K562 (cell line): ENCODE data around the gene RAD51AP1. TPM values are rescaled to one million over a fixed set of nuclear protein-coding genes. Genes with fewer than 3 reads are reported as not detected.

ENCODE experiments used
- CBFA2T3 ChIP-seq: fragments of 450-650 bp; IDR thresholded peaks from 2 replicates; pipeline ENCODE4 v1.6.1; 2017
- CEBPB ChIP-seq: fragments of 450-650 bp; IDR thresholded peaks from 2 replicates; pipeline ENCODE4 v1.6.1; 2016; ENCODE audit warnings: missing genetic modification characterization, missing compliant biosample characterization
- CXXC5 ChIP-seq: fragments of 250-450 bp; sonication (Bioruptor Pico); IDR thresholded peaks from 2 replicates; pipeline ENCODE4 v1.8.0; 2022; ENCODE audit warnings: inconsistent platforms, mild to moderate bottlenecking, moderate library complexity
- GTF2F1 ChIP-seq: IDR thresholded peaks from 2 replicates; pipeline ENCODE4 v1.6.1; 2011; ENCODE audit warnings: low read depth, low read length, improper control_type of control experiment
- HOXB6 ChIP-seq: fragments of 250-450 bp; sonication (Bioruptor Pico); IDR thresholded peaks from 2 replicates; pipeline ENCODE4 v1.5.1; 2022; ENCODE audit warnings: mild to moderate bottlenecking, borderline replicate concordance
- MXI1 ChIP-seq: IDR thresholded peaks from 2 replicates; pipeline ENCODE4 v1.6.1; 2011; ENCODE audit warnings: low read depth, mild to moderate bottlenecking, improper control_type of control experiment, low read length
- POLR3G ChIP-seq: IDR thresholded peaks from 2 replicates; pipeline ENCODE4 v1.6.1; 2011; ENCODE audit not compliant: insufficient read length, insufficient replicate concordance; ENCODE audit errors: extremely low read depth
- RHOXF2B ChIP-seq: fragments of 250-450 bp; sonication (Bioruptor Pico); conservative IDR thresholded peaks from 2 replicates; pipeline ENCODE4 v1.5.1; 2021
- SMARCA4 ChIP-seq: fragments of 450-650 bp; IDR thresholded peaks from 2 replicates; pipeline ENCODE4 v1.6.1; 2016
- SOX6 ChIP-seq: fragments of 450-650 bp; IDR thresholded peaks from 2 replicates; pipeline ENCODE4 v1.6.1; 2014; ENCODE audit warnings: mild to moderate bottlenecking
- ZBTB7A ChIP-seq: IDR thresholded peaks from 2 replicates; pipeline ENCODE4 v1.6.1; 2011; ENCODE audit warnings: low read depth, mild to moderate bottlenecking, low read length, moderate library complexity, borderline replicate concordance; ENCODE audit not compliant: control insufficient read depth
- ZNF586 ChIP-seq: fragments of 450-650 bp; formaldehyde crosslinking; conservative IDR thresholded peaks from 2 replicates; pipeline ENCODE4 v1.4.0; 2020; ENCODE audit warnings: mild to moderate bottlenecking, moderate library complexity
- polyA plus RNA-seq, 8 experiments: library from polyadenylated mRNA; depleted of rRNA in 4 of 8; stranded (reverse) in 5 of 8; unstranded in 3 of 8; fragments of >200 nt; fragmentation: Nextera tagmentation in 2 of 8; fragmentation: Illumina TruSeq in 1 of 8; extraction: Ambion mirVana in 2 of 8; extraction: Trizol in 1 of 8; gene quantifications; 2 replicates each; pipeline versions ENCODE4 v1.2.1 to v1.2.3, GENCODE V29; 2011 to 2014; ENCODE audit warnings: inconsistent platforms in 1 of 8, missing spikeins in 1 of 8
- total RNA-seq, 7 experiments: library from RNA; depleted of rRNA in 6 of 7; stranded (reverse); fragments of >200 nt in 6 of 7; fragmentation: Illumina TruSeq in 2 of 7; extraction: Trizol in 2 of 7; gene quantifications; 2 replicates each; pipeline versions ENCODE4 v1.2.1 to v1.2.3, GENCODE V29; 2011 to 2021; ENCODE audit warnings: low replicate concordance in 1 of 7
- TF ChIP-seq, protein P1 (sequence below), 2 experiments: IDR thresholded peaks; 2 replicates each; pipeline ENCODE4 v1.6.1; 2012; ENCODE audit warnings: improper control_type of control experiment in 2 of 2, low read depth in 2 of 2, low read length in 2 of 2, borderline replicate concordance in 1 of 2
- TF ChIP-seq, protein P2 (sequence below): fragments of 450-650 bp; IDR thresholded peaks from 2 replicates; pipeline ENCODE4 v1.6.1; 2014; ENCODE audit warnings: low read depth, mild to moderate bottlenecking, moderate library complexity, borderline replicate concordance
- TF ChIP-seq, protein P3 (sequence below): sonication (generic); formaldehyde crosslinking; IDR thresholded peaks from 2 replicates; pipeline ENCODE4 v1.8.0; 2022; ENCODE audit warnings: missing genetic modification reagents, mild to moderate bottlenecking, moderate library complexity, borderline replicate concordance
- TF ChIP-seq, protein P4 (sequence below): fragments of 250-450 bp; sonication (Bioruptor Pico); IDR thresholded peaks from 2 replicates; pipeline ENCODE4 v1.8.0; 2022; ENCODE audit warnings: inconsistent platforms
- TF ChIP-seq, protein P5 (sequence below), 3 experiments: fragments of 200-800 bp in 1 of 3; fragments of 250-450 bp in 1 of 3; fragments of 450-650 bp in 1 of 3; sonication (Bioruptor Pico) in 1 of 3; sonication (Bioruptor generic) in 1 of 3; formaldehyde crosslinking in 1 of 3; IDR thresholded peaks; 2 replicates each; pipeline versions ENCODE4 v1.6.1 to v1.8.0; 2016 to 2022; ENCODE audit warnings: mild to moderate bottlenecking in 2 of 3, missing genetic modification characterization in 2 of 3, missing compliant biosample characterization in 1 of 3, moderate library complexity in 1 of 3

Gene RAD51AP1
- total and polyA plus RNA-seq, 9 of the 15 experiments (the other 6 are each of a cell fraction or from before 2014, with no cell fraction given), result 43.8 to 111 (median 89.1) TPM

DNA sequence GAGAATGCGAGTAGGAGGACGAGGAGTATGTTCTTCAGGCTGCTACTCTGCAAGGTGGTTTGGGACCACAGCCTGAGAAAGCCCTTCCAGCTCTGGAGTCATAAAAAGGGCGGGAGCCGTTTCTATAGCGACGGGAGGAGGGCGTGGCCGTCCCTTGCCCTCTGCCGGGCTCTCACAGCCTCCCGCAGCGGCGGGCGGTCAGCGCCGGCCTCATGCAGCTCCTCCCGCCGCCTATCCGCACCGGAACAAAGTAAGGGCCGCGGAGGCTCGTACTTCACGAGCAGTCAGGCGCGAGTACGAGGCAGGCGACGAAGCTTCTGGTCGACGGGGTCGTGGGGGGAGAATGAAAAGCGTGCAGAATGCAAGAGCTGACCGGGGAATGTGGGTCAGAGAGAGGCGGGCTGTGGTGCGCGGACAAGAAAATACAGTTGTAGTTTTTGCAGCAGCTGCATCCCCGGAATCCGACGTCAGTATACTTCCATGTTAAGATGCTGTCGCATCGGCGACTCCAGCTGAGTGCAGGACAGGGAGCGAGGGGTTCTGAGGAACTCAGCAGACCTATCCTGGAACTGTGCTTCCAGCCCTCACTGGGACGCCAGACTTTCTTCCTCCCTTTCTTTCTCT, 23.5 kb downstream of the RAD51AP1 start, which contains the start of gene DYRK4 (continued):
- TF ChIP-seq, protein P1, sequence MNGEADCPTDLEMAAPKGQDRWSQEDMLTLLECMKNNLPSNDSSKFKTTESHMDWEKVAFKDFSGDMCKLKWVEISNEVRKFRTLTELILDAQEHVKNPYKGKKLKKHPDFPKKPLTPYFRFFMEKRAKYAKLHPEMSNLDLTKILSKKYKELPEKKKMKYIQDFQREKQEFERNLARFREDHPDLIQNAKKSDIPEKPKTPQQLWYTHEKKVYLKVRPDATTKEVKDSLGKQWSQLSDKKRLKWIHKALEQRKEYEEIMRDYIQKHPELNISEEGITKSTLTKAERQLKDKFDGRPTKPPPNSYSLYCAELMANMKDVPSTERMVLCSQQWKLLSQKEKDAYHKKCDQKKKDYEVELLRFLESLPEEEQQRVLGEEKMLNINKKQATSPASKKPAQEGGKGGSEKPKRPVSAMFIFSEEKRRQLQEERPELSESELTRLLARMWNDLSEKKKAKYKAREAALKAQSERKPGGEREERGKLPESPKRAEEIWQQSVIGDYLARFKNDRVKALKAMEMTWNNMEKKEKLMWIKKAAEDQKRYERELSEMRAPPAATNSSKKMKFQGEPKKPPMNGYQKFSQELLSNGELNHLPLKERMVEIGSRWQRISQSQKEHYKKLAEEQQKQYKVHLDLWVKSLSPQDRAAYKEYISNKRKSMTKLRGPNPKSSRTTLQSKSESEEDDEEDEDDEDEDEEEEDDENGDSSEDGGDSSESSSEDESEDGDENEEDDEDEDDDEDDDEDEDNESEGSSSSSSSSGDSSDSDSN (IDR thresholded peaks at IDR 0.05; ENCODE audit: borderline replicate concordance in 1 of 2, low read depth in 2 of 2, low read length in 2 of 2), result peak in 1 of 2 experiments; percentile 66; a peak in 1 of 4 replicates
- TF ChIP-seq POLR3G, result no peak
- TF ChIP-seq CXXC5 (CRISPR knock-in tag), result peak; percentile 78
- TF ChIP-seq, protein P2, sequence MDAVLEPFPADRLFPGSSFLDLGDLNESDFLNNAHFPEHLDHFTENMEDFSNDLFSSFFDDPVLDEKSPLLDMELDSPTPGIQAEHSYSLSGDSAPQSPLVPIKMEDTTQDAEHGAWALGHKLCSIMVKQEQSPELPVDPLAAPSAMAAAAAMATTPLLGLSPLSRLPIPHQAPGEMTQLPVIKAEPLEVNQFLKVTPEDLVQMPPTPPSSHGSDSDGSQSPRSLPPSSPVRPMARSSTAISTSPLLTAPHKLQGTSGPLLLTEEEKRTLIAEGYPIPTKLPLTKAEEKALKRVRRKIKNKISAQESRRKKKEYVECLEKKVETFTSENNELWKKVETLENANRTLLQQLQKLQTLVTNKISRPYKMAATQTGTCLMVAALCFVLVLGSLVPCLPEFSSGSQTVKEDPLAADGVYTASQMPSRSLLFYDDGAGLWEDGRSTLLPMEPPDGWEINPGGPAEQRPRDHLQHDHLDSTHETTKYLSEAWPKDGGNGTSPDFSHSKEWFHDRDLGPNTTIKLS, result no peak
- no peak for TF ChIP-seq SOX6
- TF ChIP-seq, protein P3, sequence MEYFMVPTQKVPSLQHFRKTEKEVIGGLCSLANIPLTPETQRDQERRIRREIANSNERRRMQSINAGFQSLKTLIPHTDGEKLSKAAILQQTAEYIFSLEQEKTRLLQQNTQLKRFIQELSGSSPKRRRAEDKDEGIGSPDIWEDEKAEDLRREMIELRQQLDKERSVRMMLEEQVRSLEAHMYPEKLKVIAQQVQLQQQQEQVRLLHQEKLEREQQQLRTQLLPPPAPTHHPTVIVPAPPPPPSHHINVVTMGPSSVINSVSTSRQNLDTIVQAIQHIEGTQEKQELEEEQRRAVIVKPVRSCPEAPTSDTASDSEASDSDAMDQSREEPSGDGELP (CRISPR knock-in tag), result peak; percentile 48; the same call in 1 of the 2 replicates
- TF ChIP-seq RHOXF2B, result no peak
- TF ChIP-seq ZNF586 (CRISPR knock-in tag), result no peak
- TF ChIP-seq SMARCA4, result no peak
- TF ChIP-seq ZBTB7A, result no peak
- no peak for TF ChIP-seq HOXB6 (CRISPR knock-in tag)
- no peak for TF ChIP-seq GTF2F1
- no peak for TF ChIP-seq CBFA2T3
- TF ChIP-seq MXI1, result peak; percentile 53; the same call in 1 of the 2 replicates
- TF ChIP-seq, protein P4, sequence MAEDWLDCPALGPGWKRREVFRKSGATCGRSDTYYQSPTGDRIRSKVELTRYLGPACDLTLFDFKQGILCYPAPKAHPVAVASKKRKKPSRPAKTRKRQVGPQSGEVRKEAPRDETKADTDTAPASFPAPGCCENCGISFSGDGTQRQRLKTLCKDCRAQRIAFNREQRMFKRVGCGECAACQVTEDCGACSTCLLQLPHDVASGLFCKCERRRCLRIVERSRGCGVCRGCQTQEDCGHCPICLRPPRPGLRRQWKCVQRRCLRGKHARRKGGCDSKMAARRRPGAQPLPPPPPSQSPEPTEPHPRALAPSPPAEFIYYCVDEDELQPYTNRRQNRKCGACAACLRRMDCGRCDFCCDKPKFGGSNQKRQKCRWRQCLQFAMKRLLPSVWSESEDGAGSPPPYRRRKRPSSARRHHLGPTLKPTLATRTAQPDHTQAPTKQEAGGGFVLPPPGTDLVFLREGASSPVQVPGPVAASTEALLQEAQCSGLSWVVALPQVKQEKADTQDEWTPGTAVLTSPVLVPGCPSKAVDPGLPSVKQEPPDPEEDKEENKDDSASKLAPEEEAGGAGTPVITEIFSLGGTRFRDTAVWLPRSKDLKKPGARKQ (CRISPR knock-in tag), result peak; percentile 72; the same call in 1 of the 2 replicates
- TF ChIP-seq, protein P5, sequence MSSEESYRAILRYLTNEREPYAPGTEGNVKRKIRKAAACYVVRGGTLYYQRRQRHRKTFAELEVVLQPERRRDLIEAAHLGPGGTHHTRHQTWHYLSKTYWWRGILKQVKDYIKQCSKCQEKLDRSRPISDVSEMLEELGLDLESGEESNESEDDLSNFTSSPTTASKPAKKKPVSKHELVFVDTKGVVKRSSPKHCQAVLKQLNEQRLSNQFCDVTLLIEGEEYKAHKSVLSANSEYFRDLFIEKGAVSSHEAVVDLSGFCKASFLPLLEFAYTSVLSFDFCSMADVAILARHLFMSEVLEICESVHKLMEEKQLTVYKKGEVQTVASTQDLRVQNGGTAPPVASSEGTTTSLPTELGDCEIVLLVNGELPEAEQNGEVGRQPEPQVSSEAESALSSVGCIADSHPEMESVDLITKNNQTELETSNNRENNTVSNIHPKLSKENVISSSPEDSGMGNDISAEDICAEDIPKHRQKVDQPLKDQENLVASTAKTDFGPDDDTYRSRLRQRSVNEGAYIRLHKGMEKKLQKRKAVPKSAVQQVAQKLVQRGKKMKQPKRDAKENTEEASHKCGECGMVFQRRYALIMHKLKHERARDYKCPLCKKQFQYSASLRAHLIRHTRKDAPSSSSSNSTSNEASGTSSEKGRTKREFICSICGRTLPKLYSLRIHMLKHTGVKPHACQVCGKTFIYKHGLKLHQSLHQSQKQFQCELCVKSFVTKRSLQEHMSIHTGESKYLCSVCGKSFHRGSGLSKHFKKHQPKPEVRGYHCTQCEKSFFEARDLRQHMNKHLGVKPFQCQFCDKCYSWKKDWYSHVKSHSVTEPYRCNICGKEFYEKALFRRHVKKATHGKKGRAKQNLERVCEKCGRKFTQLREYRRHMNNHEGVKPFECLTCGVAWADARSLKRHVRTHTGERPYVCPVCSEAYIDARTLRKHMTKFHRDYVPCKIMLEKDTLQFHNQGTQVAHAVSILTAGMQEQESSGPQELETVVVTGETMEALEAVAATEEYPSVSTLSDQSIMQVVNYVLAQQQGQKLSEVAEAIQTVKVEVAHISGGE (CRISPR knock-in tag; IDR thresholded peaks at IDR 0.05), result 0 out of 6 replicates have a peak, but pooled peaks of 1 of the 3 experiments have one; percentile 27
- no peak for TF ChIP-seq CEBPB (tag)
